ENCODE measurements around the gene REV1.

DNA sequence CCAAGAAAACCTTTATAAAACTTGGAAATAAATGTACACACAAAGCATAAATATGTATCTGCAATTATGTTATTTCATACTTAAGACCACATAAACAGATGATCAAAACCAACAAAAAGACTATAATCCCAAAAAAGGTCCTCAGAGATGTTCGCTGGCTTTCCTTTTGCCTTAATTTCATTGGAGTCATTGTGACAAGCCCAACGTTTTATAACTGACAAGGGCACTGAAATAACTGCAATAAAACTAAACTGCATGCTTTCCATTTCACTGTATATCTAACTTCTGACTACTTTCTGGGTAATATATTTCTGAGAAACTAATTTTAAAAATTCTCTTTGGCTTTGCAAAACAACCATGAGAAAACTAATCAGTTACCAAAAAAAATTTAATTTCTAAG lies 56.5 kb downstream of the REV1 start:
- TF ChIP-seq, protein P1, sequence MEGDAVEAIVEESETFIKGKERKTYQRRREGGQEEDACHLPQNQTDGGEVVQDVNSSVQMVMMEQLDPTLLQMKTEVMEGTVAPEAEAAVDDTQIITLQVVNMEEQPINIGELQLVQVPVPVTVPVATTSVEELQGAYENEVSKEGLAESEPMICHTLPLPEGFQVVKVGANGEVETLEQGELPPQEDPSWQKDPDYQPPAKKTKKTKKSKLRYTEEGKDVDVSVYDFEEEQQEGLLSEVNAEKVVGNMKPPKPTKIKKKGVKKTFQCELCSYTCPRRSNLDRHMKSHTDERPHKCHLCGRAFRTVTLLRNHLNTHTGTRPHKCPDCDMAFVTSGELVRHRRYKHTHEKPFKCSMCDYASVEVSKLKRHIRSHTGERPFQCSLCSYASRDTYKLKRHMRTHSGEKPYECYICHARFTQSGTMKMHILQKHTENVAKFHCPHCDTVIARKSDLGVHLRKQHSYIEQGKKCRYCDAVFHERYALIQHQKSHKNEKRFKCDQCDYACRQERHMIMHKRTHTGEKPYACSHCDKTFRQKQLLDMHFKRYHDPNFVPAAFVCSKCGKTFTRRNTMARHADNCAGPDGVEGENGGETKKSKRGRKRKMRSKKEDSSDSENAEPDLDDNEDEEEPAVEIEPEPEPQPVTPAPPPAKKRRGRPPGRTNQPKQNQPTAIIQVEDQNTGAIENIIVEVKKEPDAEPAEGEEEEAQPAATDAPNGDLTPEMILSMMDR (conservative IDR thresholded peaks at IDR 0.05; ENCODE audit: low read depth in 2 of 2): no peak
- TF ChIP-seq EZH2 (IDR thresholded peaks at IDR 0.05; ENCODE audit: low read depth, unreplicated experiment) (no peak), CREB1 (CRISPR knock-in tag; IDR thresholded peaks at IDR 0.05; ENCODE audit: low read depth) (no peak), EZH2phosphoT487 (IDR thresholded peaks at IDR 0.05; ENCODE audit: unreplicated experiment) (no peak), NANOG (IDR thresholded peaks at IDR 0.05; ENCODE audit: borderline replicate concordance) (no peak)

All from GM23338 (cell line).